Heart right ventricle (tissue), 16 donors: ENCODE data around the gene HLCS. TPM values are rescaled to one million over a fixed set of nuclear protein-coding genes. Genes with fewer than 3 reads are reported as not detected.

ENCODE experiments used
- ATAC-seq, 8 donors: fragments of 200-7000 bp; cut with Tn5 transposase; one replicate each; pipeline ENCODE4 v1.9.1; 2020; ENCODE audit warnings: mild to moderate bottlenecking in 8 of 8, moderate library complexity in 8 of 8, moderate number of reproducible peaks in 1 of 8
- DNase-seq, 2 donors: peaks; one replicate each; pipeline ENCODE4 v3.0.0-alpha.2; 2020
- H3K27ac ChIP-seq, 10 donors: fragments of 200-600 bp; sonication (generic) in 2 of 10; one replicate each; pipeline versions ENCODE4 v1.5.0 to v1.8.0; 2020 to 2022; ENCODE audit warnings: mild to moderate bottlenecking in 3 of 10
- H3K27me3 ChIP-seq, 7 donors: fragments of 200-600 bp; one replicate each; pipeline ENCODE4 v1.8.0; 2021 to 2022; ENCODE audit warnings: mild to moderate bottlenecking in 2 of 7
- H3K36me3 ChIP-seq, 9 donors: fragments of 200-600 bp; sonication (generic) in 1 of 9; one replicate each; pipeline versions ENCODE4 v1.5.0 to v1.8.0; 2020 to 2022; ENCODE audit warnings: mild to moderate bottlenecking in 2 of 9
- H3K4me1 ChIP-seq, 9 donors: fragments of 200-600 bp; sonication (generic) in 1 of 9; one replicate each; pipeline versions ENCODE4 v1.5.0 to v1.8.0; 2020 to 2022; ENCODE audit warnings: mild to moderate bottlenecking in 4 of 9
- H3K4me3 ChIP-seq, 10 donors: fragments of 200-600 bp; sonication (generic) in 2 of 10; one replicate each; pipeline versions ENCODE4 v1.5.0 to v1.8.0; 2020 to 2022; ENCODE audit warnings: mild to moderate bottlenecking in 7 of 10, moderate library complexity in 2 of 10
- H3K9me3 ChIP-seq, 11 donors: fragments of 200-600 bp in 10 of 11; sonication (generic) in 2 of 11; one replicate each; pipeline versions ENCODE4 v1.5.0 to v1.8.0; 2013 to 2022; ENCODE audit warnings: mild to moderate bottlenecking in 2 of 11, control low read depth in 1 of 11, moderate library complexity in 1 of 11
- WGBS, 2 donors: extraction: QIAGEN DNeasy Blood & Tissue Kit; methylation state at CpG; one replicate each; pipeline ENCODE4 v1.1.7; 2013; ENCODE audit warnings: inconsistent platforms in 1 of 2; 5-methylcytosine and 5-hydroxymethylcytosine counted together
- intact Hi-C, 10 donors: fragments of 100-400 bp; cut with DNase I; formaldehyde crosslinking; loops; one replicate each; pipeline versions ENCODE4 v1.11.1 to v1.14.2; 2022
- long read RNA-seq, 3 donors: library from polyadenylated mRNA; unstranded; transcript quantifications; one replicate each; pipeline ENCODE4 v2.0.0, GENCODE V29; 2020 to 2021
- polyA plus RNA-seq, 2 donors: library from polyadenylated mRNA; stranded (reverse); fragments of 200-250 nt; gene quantifications; one replicate each; pipeline ENCODE4 v1.2.3, GENCODE V29; 2013
- total RNA-seq, 10 donors: library from RNA; stranded (reverse); fragmentation: NEBNext Ultra II Directional in 3 of 10; extraction: Animal tissue kit (Norgen Biotek cat#: 25700) in 3 of 10; gene quantifications; one replicate each; pipeline versions ENCODE4 v1.2.1 to v1.2.4, GENCODE V29; 2021 to 2023
- TF ChIP-seq, protein P1 (sequence below), 9 donors: fragments of 200-600 bp; sonication (generic) in 2 of 9; IDR thresholded peaks; one replicate each; pipeline versions ENCODE4 v1.5.0 to v1.8.0; 2021 to 2022; ENCODE audit warnings: antibody characterized with exemption in 9 of 9, mild to moderate bottlenecking in 5 of 9, moderate library complexity in 1 of 9
- donor health status: Arrhythmogenic right ventricular cardiomyopathy.
- donor health status: ischemic (EF 13 %, LVEDD 7.1; RV severe dilation, severe dysfunction).
- donor health status: healthy with polysubstance abuse.
- donor health status: DM: no; HTN: yes; CAD: no.
- donor health status: DM: no; HTN: no; CAD: no.
- donor health status: ischemic (EF 25% LVEDD 6.9; RV normal size, moderate dysfunction).
- donor health status: ischemic (EF 25% LVEDD 5.7; RV mildly dilated, moderate dysfunction).
- donor health status: healthy.
- donor health status: DM: yes; HTN: yes; CAD: no.
- donor health status: Ischemic cardiomyopathy.
- donor health status: ischemic (EF 35%, LVEDD 5.7; RV mildly dilated, moderate dysfunction).
- donor health status: nonischemic (EF 11% LVEDD 7.7; RV severe dilation, severe dysfunction).
- donor health status: DM: yes; HTN: yes; CAD: no.
- donor health status: PGD.
- donor health status: ischemic (EF 29% LVEDD 5.4; RV normal size, mild dysfunction).
- donor health status: nonischemic (EF 23%, LVEDD 6.1; RV moderate dilation, normal function).

Gene HLCS
- total RNA-seq (1 to 10 TPM; 5.0 to 9.6 (median 7.5) TPM), polyA plus RNA-seq (1 to 10 TPM; 2.0 to 2.5 TPM)
- long read RNA-seq, donor 1, full-length matches to known transcripts, result 1 of 4 reads
- long read RNA-seq, donor 1, partial matches to known transcripts, result 1 of 4 reads
- long read RNA-seq, donor 1, other reads (novel, unspliced or antisense), result 2 of 4 reads
- long read RNA-seq, donor 2, full-length matches to known transcripts, result 1 of 5 reads
- long read RNA-seq, donor 2, partial matches to known transcripts, result 1 of 5 reads
- long read RNA-seq, donor 2, other reads (novel, unspliced or antisense), result 3 of 5 reads
- long read RNA-seq, donor 3, partial matches to known transcripts, result 3 of 15 reads
- long read RNA-seq, donor 3, other reads (novel, unspliced or antisense), result 12 of 15 reads

DNA sequence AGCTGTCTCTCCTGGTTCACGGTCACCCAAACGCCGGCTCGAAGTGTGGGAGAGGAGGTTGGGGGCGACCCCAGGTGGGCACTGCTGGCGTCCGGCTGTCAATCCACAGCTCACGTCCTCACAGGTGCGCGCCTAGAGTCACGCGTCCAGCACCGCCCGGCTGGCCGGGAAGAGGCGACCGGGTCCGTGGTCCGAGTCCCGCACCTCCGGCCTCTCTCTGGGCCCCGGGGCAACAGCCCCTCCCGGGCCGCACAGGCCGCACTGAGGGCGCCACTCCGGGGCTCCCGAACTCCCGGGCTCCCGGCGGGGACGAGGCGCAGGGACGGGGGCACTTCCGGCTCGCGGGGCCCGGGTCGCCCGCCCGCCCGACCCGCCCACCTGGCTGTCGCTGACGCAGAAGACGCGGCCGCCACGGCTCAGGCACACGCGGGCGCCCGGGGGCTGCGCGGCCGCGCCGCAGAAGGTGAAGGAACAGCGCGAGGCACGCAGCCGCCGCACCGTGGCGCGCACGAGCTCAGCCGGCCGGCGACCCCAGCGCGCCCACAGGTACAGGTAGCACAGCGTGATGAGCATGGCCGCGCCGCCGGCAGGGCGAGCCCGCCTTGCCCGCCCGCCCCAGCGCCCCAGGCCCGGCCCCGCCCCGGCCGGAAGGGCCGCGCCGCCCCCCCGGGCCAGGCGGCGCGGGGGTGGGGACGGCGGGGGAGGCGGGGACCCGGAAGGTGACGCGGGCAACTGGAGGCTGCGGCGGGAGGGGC, at the start of gene HLCS:
Gene HLCS (minus strand): TSS at position 604 of the 755 bp plus-strand sequence. CDS start 31 bp downstream, at position 573.
- Histone ChIP-seq H3K9me3 (no peaks in the 10 kb centered on the region), H3K27me3 (no peaks in the 10 kb centered on the region), H3K36me3 (peaks cover 0 to 6% (median 0%) of the 10 kb centered on the region in 9 donors), H3K27ac (peak within 1 kb of the TSS in 9 of 10 donors; percentile 66 to 87 (median 79)), H3K4me1 (peaks cover 0 to 18% (median 7%) of the 10 kb centered on the region in 9 donors), H3K4me3 (peak within 1 kb of the TSS; percentile 68 to 91 (median 78))
- ATAC-seq (peak; percentile 44 to 93 (median 77)), DNase-seq (peak; percentile 43 to 77)
- intact Hi-C loops, result loop anchor here in 2 of 10 donors (5.0 to 10.0 kb wide), 2 partner anchors 106 to 109 kb away; partner anchors contain the start of genes PIGP (in 2 of the 2) and TTC3 (in 2 of the 2)
- 1 to 2% methylated on average over 74 to 96 of the region's 101 CpGs for WGBS, 2 donors
- TF ChIP-seq, protein P1, sequence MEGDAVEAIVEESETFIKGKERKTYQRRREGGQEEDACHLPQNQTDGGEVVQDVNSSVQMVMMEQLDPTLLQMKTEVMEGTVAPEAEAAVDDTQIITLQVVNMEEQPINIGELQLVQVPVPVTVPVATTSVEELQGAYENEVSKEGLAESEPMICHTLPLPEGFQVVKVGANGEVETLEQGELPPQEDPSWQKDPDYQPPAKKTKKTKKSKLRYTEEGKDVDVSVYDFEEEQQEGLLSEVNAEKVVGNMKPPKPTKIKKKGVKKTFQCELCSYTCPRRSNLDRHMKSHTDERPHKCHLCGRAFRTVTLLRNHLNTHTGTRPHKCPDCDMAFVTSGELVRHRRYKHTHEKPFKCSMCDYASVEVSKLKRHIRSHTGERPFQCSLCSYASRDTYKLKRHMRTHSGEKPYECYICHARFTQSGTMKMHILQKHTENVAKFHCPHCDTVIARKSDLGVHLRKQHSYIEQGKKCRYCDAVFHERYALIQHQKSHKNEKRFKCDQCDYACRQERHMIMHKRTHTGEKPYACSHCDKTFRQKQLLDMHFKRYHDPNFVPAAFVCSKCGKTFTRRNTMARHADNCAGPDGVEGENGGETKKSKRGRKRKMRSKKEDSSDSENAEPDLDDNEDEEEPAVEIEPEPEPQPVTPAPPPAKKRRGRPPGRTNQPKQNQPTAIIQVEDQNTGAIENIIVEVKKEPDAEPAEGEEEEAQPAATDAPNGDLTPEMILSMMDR (IDR thresholded peaks at IDR 0.05), result peak in 4 of 9 donors; percentile 15 to 42 (median 22)

- Histone ChIP-seq H3K27me3 (peaks cover 25 to 87% (median 74%) of the 10 kb centered on the region in 7 donors), H3K4me3 (peak overlapping the region in 5 of 10 donors; percentile 17 to 40 (median 29)), H3K27ac (no peak overlapping the region), H3K4me1 (peaks cover 0 to 25% (median 15%) of the 10 kb centered on the region in 9 donors), H3K9me3 (no peaks in the 10 kb centered on the region), H3K36me3 (no peaks in the 10 kb centered on the region)
- intact Hi-C loops, result loop anchor here in 2 of 10 donors (10.0 kb wide), 1 partner anchor 505 kb away; no protein-coding TSS in a partner anchor
- 11 to 12% methylated on average over 30 of the region's 30 CpGs for WGBS, 2 donors
- TF ChIP-seq, protein P1 (IDR thresholded peaks at IDR 0.05), result peak; percentile 64 to 88 (median 83)
- ATAC-seq (peak; percentile 89 to 97 (median 95)), DNase-seq (peak; percentile 76 to 87)
Measured at GRCh38 chr21:37009740-37010341, 43.4 kb upstream of the HLCS start.

- no peak overlapping the region for H3K27ac ChIP-seq
- intact Hi-C loops, result loop anchor here in 1 of 10 donors (10.0 kb wide), 1 partner anchor 504 kb away; no protein-coding TSS in a partner anchor
- peaks cover 0 to 25% (median 15%) of the 10 kb centered on the region in 9 donors for H3K4me1 ChIP-seq
- 60 to 63% methylated on average over 12 of the region's 12 CpGs for WGBS, 2 donors
- TF ChIP-seq, protein P1 (IDR thresholded peaks at IDR 0.05), result no peak
- no peak for DNase-seq
- ATAC-seq, result no peak
- H3K27me3 ChIP-seq, result peaks cover 25 to 78% (median 68%) of the 10 kb centered on the region in 7 donors
- no peaks in the 10 kb centered on the region for H3K9me3 ChIP-seq
- no peaks in the 10 kb centered on the region for H3K36me3 ChIP-seq
- no peak overlapping the region for H3K4me3 ChIP-seq
Measured at GRCh38 chr21:37008724-37009123, 42.3 kb upstream of the HLCS start.
